GM08714 (cell line): ENCODE results near the gene HOXC13.

ENCODE experiments used
- H3K4me3 ChIP-seq: fragments of 200-500 bp; sonication (Bioruptor generic); 2 replicates; pipeline ENCODE4 v1.5.1; 2014; ENCODE audit warnings: mild to moderate bottlenecking, low read length, inconsistent platforms
- ZNF274 ChIP-seq: IDR thresholded peaks from 2 replicates; pipeline ENCODE4 v1.6.1; 2012; ENCODE audit warnings: mild to moderate bottlenecking, low read depth, low read length

Gene HOXC13

DNA sequence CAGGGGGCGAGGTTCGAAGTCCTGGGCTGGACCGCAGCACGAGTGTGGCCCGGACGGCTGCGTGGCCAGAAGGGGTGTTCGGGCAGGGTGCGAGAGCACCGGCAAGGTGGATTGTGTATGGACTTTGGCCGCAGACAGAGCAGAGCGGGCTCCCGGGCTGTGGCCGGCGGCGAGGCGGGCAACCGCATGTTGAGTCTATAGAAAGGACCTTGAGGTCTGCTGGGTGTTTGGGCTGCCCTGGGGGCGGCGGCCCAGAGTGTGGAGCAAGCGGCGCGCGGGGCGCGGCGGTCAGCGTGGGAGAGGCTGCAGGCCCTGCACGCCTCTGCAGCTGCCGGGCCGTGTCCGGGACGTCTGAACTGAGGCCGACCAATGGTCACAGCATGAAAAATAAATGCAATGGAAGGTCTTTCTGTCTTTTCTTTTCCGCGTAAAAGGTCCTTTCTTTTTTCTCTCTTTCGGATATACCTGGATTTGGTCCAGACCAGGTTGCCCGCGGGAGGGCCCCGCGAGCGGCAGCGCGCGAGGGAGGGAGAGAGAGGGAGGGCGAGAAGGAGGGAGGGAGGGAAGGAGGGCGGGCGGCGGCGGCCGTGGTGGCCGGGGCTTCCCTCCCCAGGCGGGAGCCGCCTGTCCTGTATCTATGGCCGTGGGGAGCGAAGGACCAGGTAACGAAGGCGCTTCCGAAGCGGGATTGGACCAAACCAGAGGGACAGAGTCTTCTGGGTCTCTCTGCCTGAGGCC, 55.8 kb downstream of the HOXC13 start:
- no peak for TF ChIP-seq ZNF274
- H3K4me3 ChIP-seq, result no peak overlapping the region

- TF ChIP-seq ZNF274, result no peak
- H3K4me3 ChIP-seq, result no peak overlapping the region
Observed at GRCh38 chr12:53995002-53995377, 56.4 kb downstream of the HOXC13 start.

GRCh38 chr12:53995378-53996239, 57.0 kb downstream of the HOXC13 start:
- no peak for TF ChIP-seq ZNF274
- peak overlapping the region; percentile 6; the same call in 1 of the 2 replicates for H3K4me3 ChIP-seq
